Suppressor macrophage (primary cell): ENCODE measurements around the gene CD9.
"Not testable (repeated sequence)": the region's sequence is repeated elsewhere in the genome, so short reads cannot be mapped to it uniquely, and the experiment has no call there.

Source experiments
- DNase-seq, 4 experiments: peaks; one replicate each; pipeline ENCODE4 v3.0.0-alpha.2; 2020 to 2022
- total RNA-seq, 17 experiments: gene quantifications; one replicate each; lab custom pipeline; 2026; ENCODE audit warnings: mixed read lengths in 6 of 17, inconsistent platforms in 3 of 17; lab: John Stamatoyannopoulos, UW

The CD9 gene
- 215 to 755 (median 447) reads per million in 17 experiments for total RNA-seq

- peak; percentile 83 to 95 (median 89) for DNase-seq
Observed at GRCh38 chr12:6200256-6201212, at the start of gene CD9. Gene CD9, plus strand, starts transcription at chr12:6200400. Its CDS starts 100 bp downstream, at chr12:6200500.

GRCh38 chr12:6154730-6155459 lies 45.3 kb upstream of the CD9 start:
- peak in 2 of 4 experiments; percentile 15 to 33 for DNase-seq

GRCh38 chr12:6157482-6157881 lies 42.7 kb upstream of the CD9 start:
- no peak for DNase-seq

- no peak for DNase-seq
Observed at GRCh38 chr12:6158255-6158654, 41.9 kb upstream of the CD9 start.

GRCh38 chr12:6158749-6159148 lies 41.5 kb upstream of the CD9 start:
- DNase-seq, result no peak

- DNase-seq, result not testable (repeated sequence)
Observed at GRCh38 chr12:6159166-6160011, 40.8 kb upstream of the CD9 start.

- DNase-seq, result peak in 3 of 4 experiments; percentile 27 to 35 (median 34)
Observed at GRCh38 chr12:6160049-6160649, 40.1 kb upstream of the CD9 start.

GRCh38 chr12:6161124-6161882 lies 38.9 kb upstream of the CD9 start:
- peak; percentile 45 to 60 (median 53) for DNase-seq

GRCh38 chr12:6163416-6164060 lies 36.7 kb upstream of the CD9 start:
- DNase-seq, result peak; percentile 52 to 67 (median 60)

GRCh38 chr12:6165395-6165794 lies 34.8 kb upstream of the CD9 start:
- DNase-seq, result no peak

GRCh38 chr12:6166808-6167207 lies 33.4 kb upstream of the CD9 start:
- peak in 2 of 4 experiments; percentile 26 to 28 for DNase-seq

- peak; percentile 96 to 100 (median 98) for DNase-seq
Observed at GRCh38 chr12:6167327-6168280, 32.6 kb upstream of the CD9 start.

- DNase-seq, result no peak
Observed at GRCh38 chr12:6171409-6172015, 28.7 kb upstream of the CD9 start.

GRCh38 chr12:6172086-6172485 lies 28.1 kb upstream of the CD9 start:
- no peak for DNase-seq

GRCh38 chr12:6172862-6173261 lies 27.3 kb upstream of the CD9 start:
- peak in 2 of 4 experiments; percentile 43 to 46 for DNase-seq

- DNase-seq, result peak in 3 of 4 experiments; percentile 42 to 65 (median 50)
Observed at GRCh38 chr12:6177642-6178358, 22.4 kb upstream of the CD9 start.

GRCh38 chr12:6178981-6179761 lies 21.0 kb upstream of the CD9 start:
- DNase-seq, result no peak
